Endothelial cell of umbilical vein (primary cell): Measurements from ENCODE around the gene FAM98B. TPM values are rescaled to one million over a fixed set of nuclear protein-coding genes. Genes with fewer than 3 reads are reported as not detected.

Experiments used
- BruUV-seq: library from RNA; stranded (reverse); fragments of 400-500 nt; replicated peaks from 2 replicates; lab custom pipeline; 2021; lab: Mats Ljungman, UMichigan
- CTCF ChIA-PET: fragments of 300-600, 350-600 bp; sonication (Branson Sonifier 250); formaldehyde crosslinking; loops from one replicate; lab custom pipeline; 2021; ENCODE audit warnings: antibody characterized with exemption, inconsistent platforms; lab: Charles Lee
- POLR2A ChIA-PET: fragments of 300-600, 350-600 bp; sonication (Branson Sonifier 250); formaldehyde crosslinking; loops from one replicate; lab custom pipeline; 2021; ENCODE audit warnings: antibody characterized with exemption, inconsistent platforms; lab: Charles Lee
- DNase-seq: peaks from one replicate; pipeline ENCODE4 v3.0.0-alpha.2; 2011; ENCODE audit warnings: low read depth, low spot score
- FAIRE-seq: peaks from 2 replicates; lab custom pipeline; 2011; peaks lifted over from hg19 to GRCh38; lab: Jason Lieb, UNC
- H2AFZ ChIP-seq: 2 replicates; pipeline ENCODE4 v1.6.0; 2012; ENCODE audit warnings: low read depth, low read length, control low read depth, inconsistent platforms
- H3K27ac ChIP-seq: 2 replicates; pipeline ENCODE4 v1.5.1; 2011; ENCODE audit warnings: low read depth, mild to moderate bottlenecking, control low read depth, low read length, moderate library complexity; ENCODE audit not compliant: insufficient read depth
- H3K27me3 ChIP-seq, 2 experiments: 2 replicates each; pipeline versions ENCODE4 v1.6.0 to v1.6.1; 2011; ENCODE audit warnings: low read length in 2 of 2, mixed read lengths in 1 of 2; ENCODE audit not compliant: control insufficient read depth in 2 of 2, insufficient read depth in 2 of 2
- H3K36me3 ChIP-seq, 2 experiments: 2 replicates in 1 of 2; 3 replicates in 1 of 2; pipeline ENCODE4 v1.5.1; 2011; ENCODE audit warnings: low read length in 2 of 2, mild to moderate bottlenecking in 1 of 2, moderate library complexity in 1 of 2; ENCODE audit not compliant: control insufficient read depth in 2 of 2, insufficient read depth in 2 of 2; ENCODE audit errors: extremely low read depth in 1 of 2
- H3K4me1 ChIP-seq: 3 replicates; pipeline ENCODE4 v1.5.1; 2011; ENCODE audit warnings: mild to moderate bottlenecking, low read length; ENCODE audit not compliant: control insufficient read depth, insufficient read depth; ENCODE audit errors: extremely low read depth
- H3K4me2 ChIP-seq: 2 replicates; pipeline ENCODE4 v1.6.1; 2011; ENCODE audit warnings: low read length, control low read depth, mixed read lengths; ENCODE audit not compliant: insufficient read depth
- H3K4me3 ChIP-seq, 3 experiments: fragments of 200-600 bp in 1 of 3; sonication (generic), shearing (Covaris generic) in 1 of 3; replicated peaks in 1 of 3; 2 replicates each; pipeline ENCODE4 v1.5.1; 2011 to 2016; ENCODE audit warnings: control low read depth in 3 of 3, low read length in 3 of 3, mild to moderate bottlenecking in 2 of 3, inconsistent platforms in 1 of 3, low read depth in 1 of 3, moderate library complexity in 1 of 3; ENCODE audit not compliant: insufficient read depth in 1 of 3
- H3K79me2 ChIP-seq: 2 replicates; pipeline ENCODE4 v1.6.0; 2012; ENCODE audit warnings: low read length, inconsistent platforms; ENCODE audit not compliant: control insufficient read depth, insufficient read depth
- H3K9ac ChIP-seq: replicated peaks from 2 replicates; pipeline ENCODE3; 2011; ENCODE audit warnings: low read length, control low read depth; ENCODE audit not compliant: insufficient read depth; ENCODE audit errors: extremely low read depth
- H3K9me1 ChIP-seq: replicated peaks from 3 replicates; pipeline ENCODE4 v1.6.0; 2011; ENCODE audit warnings: mild to moderate bottlenecking, low read length; ENCODE audit not compliant: control insufficient read depth, insufficient read depth; ENCODE audit errors: extremely low read depth
- H3K9me3 ChIP-seq: replicated peaks from 2 replicates; pipeline ENCODE4 v1.5.1; 2012; ENCODE audit warnings: low read length, inconsistent platforms; ENCODE audit not compliant: control insufficient read depth, insufficient read depth
- H4K20me1 ChIP-seq: replicated peaks from 2 replicates; pipeline ENCODE3; 2011; ENCODE audit warnings: mild to moderate bottlenecking, low read length; ENCODE audit not compliant: control insufficient read depth, insufficient read depth; ENCODE audit errors: extremely low read depth
- EZH2 ChIP-seq: IDR thresholded peaks from 2 replicates; pipeline ENCODE4 v1.6.1; 2012; ENCODE audit warnings: borderline replicate concordance, low read depth, mild to moderate bottlenecking, moderate library complexity, low read length, inconsistent platforms; ENCODE audit not compliant: severe bottlenecking
- FOS ChIP-seq: IDR thresholded peaks from 2 replicates; pipeline ENCODE4 v1.6.1; 2011; ENCODE audit warnings: mild to moderate bottlenecking, low read length, moderate library complexity, borderline replicate concordance; ENCODE audit not compliant: insufficient read depth
- GATA2 ChIP-seq: IDR thresholded peaks from 2 replicates; pipeline ENCODE4 v1.7.0; 2011; ENCODE audit warnings: low read depth, mild to moderate bottlenecking, moderate library complexity, mixed read lengths, low read length; ENCODE audit not compliant: insufficient read length, insufficient read depth
- JUN ChIP-seq: IDR thresholded peaks from 2 replicates; pipeline ENCODE4 v1.6.1; 2011; ENCODE audit warnings: borderline replicate concordance, low read depth; ENCODE audit not compliant: insufficient read length, insufficient read depth
- MYC ChIP-seq: IDR thresholded peaks from one replicate; pipeline ENCODE4 v1.6.1; 2011; ENCODE audit warnings: mild to moderate bottlenecking, low read depth, low read length
- POLR2A ChIP-seq: IDR thresholded peaks from 2 replicates; pipeline ENCODE4 v1.6.1; 2012; ENCODE audit warnings: low read depth, mild to moderate bottlenecking, control low read depth, low read length
- POLR2AphosphoS5 ChIP-seq: IDR thresholded peaks from 2 replicates; pipeline ENCODE4 v1.6.1; 2012; ENCODE audit warnings: low read depth, mild to moderate bottlenecking, control low read depth, low read length, moderate library complexity; ENCODE audit not compliant: insufficient read depth
- dilution Hi-C: fragments of 300-500 bp; cut with MboI; formaldehyde crosslinking; loops from one replicate; pipeline ENCODE4 v1.15.0; 2019; ENCODE audit warnings: low sequenced_read_pairs; ENCODE audit not compliant: extremely low pct_ligation_motif_present
- intact Hi-C: fragments of 100-400 bp; cut with micrococcal nuclease; formaldehyde crosslinking; loops from one replicate; pipeline ENCODE4 v1.10.0; 2022
- polyA plus RNA-seq, 4 experiments: library from polyadenylated mRNA; depleted of rRNA in 3 of 4; stranded (reverse) in 3 of 4; unstranded in 1 of 4; fragments of >200 nt; gene quantifications; 2 replicates each; pipeline versions ENCODE4 v1.2.1 to v1.2.3, GENCODE V29; 2011 to 2012; ENCODE audit warnings: missing spikeins in 1 of 4
- total RNA-seq: library from RNA; stranded (reverse); gene quantifications from 2 replicates; pipeline ENCODE4 v1.2.3, GENCODE V29; 2021
- TF ChIP-seq, protein P1 (sequence below), 2 donors: IDR thresholded peaks; 1 replicate in 1 of 2; 2 replicates in 1 of 2; pipeline ENCODE4 v1.5.1; 2011; ENCODE audit warnings: low read length in 2 of 2, mild to moderate bottlenecking in 2 of 2, moderate library complexity in 2 of 2, control low read depth in 1 of 2, inconsistent platforms in 1 of 2, low read depth in 1 of 2; ENCODE audit not compliant: insufficient read depth in 1 of 2; ENCODE audit errors: extremely low read depth in 1 of 2
- TF ChIP-seq, protein P2 (sequence below): IDR thresholded peaks from 2 replicates; pipeline ENCODE4 v1.6.1; 2011; ENCODE audit not compliant: insufficient read depth, insufficient read length

FAM98B gene
- total and polyA plus RNA-seq, 2 donors (not counting 3 experiments of a cell fraction or from before 2014, with no cell fraction given), result 4.2 to 22.3 TPM

DNA sequence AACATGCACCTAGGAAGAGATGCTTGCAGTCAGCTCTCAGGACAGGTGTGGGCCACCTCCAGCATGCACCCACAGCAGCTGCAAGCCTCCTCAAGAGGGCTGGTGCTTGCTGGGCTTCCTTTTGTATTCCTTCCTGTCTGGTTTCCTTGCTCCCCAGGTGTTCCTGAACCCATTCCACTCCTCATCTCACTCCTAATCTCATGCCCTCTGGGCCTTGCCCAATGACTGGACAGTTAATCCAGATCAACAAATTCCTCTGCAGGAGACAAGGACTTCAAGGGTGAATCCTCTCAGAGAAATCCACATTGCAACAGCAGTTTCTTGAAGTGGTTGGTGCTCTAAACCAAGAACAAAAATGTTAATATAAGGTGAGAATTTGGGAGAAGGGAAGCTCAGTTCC lies 80.0 kb downstream of the FAM98B start:
- Histone ChIP-seq H4K20me1 (no peaks in the 10 kb centered on the region), H3K9me3 (no peaks in the 10 kb centered on the region), H3K79me2 (no peaks in the 10 kb centered on the region), H3K4me3 (no peak overlapping the region), H3K27me3 (peaks cover 12 to 20% of the 10 kb centered on the region in 2 experiments), H3K27ac (no peak overlapping the region), H3K4me2 (no peak overlapping the region), H3K4me1 (no peaks in the 10 kb centered on the region), H3K9ac (no peak overlapping the region), H2AFZ (no peak overlapping the region), H3K9me1 (no peaks in the 10 kb centered on the region), H3K36me3 (no peaks in the 10 kb centered on the region)
- DNase-seq (no peak), FAIRE-seq (no peak)
- intact Hi-C loops (no loop called here), dilution Hi-C loops (no loop called here)
- ChIA-PET POLR2A (no interaction called here), CTCF (interaction anchor here (2.9 kb wide), 1 partner anchor 30 kb away, joined by 14 read pairs; the partner anchor contains the start of gene RASGRP1)
- TF ChIP-seq MYC (no peak), EZH2 (no peak)
- no TSS peak for BruUV-seq

- Histone ChIP-seq H3K27ac (no peak overlapping the region), H3K4me1 (no peaks in the 10 kb centered on the region), H3K9me3 (no peaks in the 10 kb centered on the region), H3K9me1 (no peaks in the 10 kb centered on the region), H3K27me3 (peaks cover 12 to 20% of the 10 kb centered on the region in 2 experiments), H3K4me3 (no peak overlapping the region), H2AFZ (no peak overlapping the region), H3K79me2 (no peaks in the 10 kb centered on the region), H3K4me2 (no peak overlapping the region), H4K20me1 (no peaks in the 10 kb centered on the region), H3K9ac (no peak overlapping the region), H3K36me3 (no peaks in the 10 kb centered on the region)
- BruUV-seq, result no TSS peak
- dilution Hi-C loops, result no loop called here
- CTCF ChIA-PET, result interaction anchor here (1.3 to 2.9 kb wide), 2 partner anchors 29 kb away, joined by 4 to 14 read pairs; partner anchors contain the start of gene RASGRP1
- POLR2A ChIA-PET, result no interaction called here
- no peak for TF ChIP-seq FOS
- no peak for TF ChIP-seq POLR2AphosphoS5
- TF ChIP-seq MYC, result no peak
- TF ChIP-seq, protein P1, sequence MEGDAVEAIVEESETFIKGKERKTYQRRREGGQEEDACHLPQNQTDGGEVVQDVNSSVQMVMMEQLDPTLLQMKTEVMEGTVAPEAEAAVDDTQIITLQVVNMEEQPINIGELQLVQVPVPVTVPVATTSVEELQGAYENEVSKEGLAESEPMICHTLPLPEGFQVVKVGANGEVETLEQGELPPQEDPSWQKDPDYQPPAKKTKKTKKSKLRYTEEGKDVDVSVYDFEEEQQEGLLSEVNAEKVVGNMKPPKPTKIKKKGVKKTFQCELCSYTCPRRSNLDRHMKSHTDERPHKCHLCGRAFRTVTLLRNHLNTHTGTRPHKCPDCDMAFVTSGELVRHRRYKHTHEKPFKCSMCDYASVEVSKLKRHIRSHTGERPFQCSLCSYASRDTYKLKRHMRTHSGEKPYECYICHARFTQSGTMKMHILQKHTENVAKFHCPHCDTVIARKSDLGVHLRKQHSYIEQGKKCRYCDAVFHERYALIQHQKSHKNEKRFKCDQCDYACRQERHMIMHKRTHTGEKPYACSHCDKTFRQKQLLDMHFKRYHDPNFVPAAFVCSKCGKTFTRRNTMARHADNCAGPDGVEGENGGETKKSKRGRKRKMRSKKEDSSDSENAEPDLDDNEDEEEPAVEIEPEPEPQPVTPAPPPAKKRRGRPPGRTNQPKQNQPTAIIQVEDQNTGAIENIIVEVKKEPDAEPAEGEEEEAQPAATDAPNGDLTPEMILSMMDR (IDR thresholded peaks at IDR 0.05; ENCODE audit: extremely low read depth in 1 of 2, insufficient read depth in 1 of 2, low read depth in 1 of 2, low read length in 2 of 2), result no peak
- TF ChIP-seq EZH2, result no peak
- TF ChIP-seq, protein P2, sequence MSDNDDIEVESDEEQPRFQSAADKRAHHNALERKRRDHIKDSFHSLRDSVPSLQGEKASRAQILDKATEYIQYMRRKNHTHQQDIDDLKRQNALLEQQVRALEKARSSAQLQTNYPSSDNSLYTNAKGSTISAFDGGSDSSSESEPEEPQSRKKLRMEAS, result no peak
- no peak for TF ChIP-seq JUN
- TF ChIP-seq POLR2A, result no peak
- no peak for TF ChIP-seq GATA2
- DNase-seq (no peak), FAIRE-seq (no peak)
- intact Hi-C loops, result no loop called here
Measured at GRCh38 chr15:38534691-38535090, 80.8 kb downstream of the FAM98B start.
